ENCODE data around the gene PNPLA2.

Gene PNPLA2

DNA sequence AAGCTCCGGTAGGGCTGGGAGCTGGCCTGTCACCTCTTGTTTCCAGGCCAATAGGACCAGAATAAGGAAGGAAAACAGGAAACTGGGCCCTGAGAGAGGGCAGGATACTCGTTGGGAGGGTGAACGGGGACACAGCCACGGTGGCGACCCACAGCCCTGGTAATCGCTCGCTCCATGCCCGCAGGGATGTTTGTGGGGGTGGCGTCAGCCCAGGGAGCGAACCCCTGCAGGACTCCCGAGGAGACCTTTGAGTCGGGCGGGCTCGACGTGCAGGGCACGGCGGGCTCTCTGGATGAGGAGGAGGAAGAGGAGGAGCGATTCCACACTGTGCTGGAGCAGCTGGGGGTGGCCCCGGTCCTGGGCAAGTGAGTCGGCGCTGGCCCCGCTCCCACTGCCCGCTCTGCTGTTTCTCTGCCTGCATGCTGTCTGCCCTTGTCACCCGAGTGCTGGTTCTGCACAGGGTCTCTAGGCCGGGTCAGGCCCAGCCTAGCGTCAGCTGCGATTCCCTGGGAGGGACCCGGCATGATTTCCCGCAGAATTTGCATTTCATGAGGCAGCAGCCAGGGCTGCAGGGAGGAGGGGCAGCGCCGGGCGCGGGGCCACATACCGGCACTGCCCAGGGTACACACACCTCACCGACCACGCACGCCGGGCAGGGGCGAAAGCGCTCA is 10.6 kb downstream of the PNPLA2 start:
- peak in 3 of 56 donors; percentile 19 to 32 (median 29) for DNase-seq

DNA sequence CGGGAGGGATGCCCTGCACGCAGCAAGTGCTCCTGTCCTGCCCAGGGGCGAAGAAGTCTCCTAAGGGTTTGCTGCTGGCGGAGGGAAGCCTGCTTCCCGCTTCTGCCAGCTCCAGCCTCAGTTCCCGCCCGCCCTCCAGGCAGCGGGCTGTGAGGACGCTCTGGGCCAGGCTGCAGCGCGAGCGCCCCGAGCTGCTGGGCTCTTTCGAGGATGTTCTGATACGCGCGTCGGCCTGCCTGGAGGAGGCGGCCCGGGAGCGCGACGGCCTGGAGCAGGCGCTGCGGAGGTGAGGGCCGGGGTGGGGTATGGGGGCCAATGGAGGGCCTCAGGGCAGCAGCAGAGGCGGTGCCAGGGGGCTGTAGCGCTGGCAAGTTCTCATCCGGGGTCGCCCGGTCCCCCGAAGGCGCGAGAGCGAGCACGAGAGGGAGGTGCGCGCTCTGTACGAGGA is 11.2 kb downstream of the PNPLA2 start:
- DNase-seq, result no peak

DNA sequence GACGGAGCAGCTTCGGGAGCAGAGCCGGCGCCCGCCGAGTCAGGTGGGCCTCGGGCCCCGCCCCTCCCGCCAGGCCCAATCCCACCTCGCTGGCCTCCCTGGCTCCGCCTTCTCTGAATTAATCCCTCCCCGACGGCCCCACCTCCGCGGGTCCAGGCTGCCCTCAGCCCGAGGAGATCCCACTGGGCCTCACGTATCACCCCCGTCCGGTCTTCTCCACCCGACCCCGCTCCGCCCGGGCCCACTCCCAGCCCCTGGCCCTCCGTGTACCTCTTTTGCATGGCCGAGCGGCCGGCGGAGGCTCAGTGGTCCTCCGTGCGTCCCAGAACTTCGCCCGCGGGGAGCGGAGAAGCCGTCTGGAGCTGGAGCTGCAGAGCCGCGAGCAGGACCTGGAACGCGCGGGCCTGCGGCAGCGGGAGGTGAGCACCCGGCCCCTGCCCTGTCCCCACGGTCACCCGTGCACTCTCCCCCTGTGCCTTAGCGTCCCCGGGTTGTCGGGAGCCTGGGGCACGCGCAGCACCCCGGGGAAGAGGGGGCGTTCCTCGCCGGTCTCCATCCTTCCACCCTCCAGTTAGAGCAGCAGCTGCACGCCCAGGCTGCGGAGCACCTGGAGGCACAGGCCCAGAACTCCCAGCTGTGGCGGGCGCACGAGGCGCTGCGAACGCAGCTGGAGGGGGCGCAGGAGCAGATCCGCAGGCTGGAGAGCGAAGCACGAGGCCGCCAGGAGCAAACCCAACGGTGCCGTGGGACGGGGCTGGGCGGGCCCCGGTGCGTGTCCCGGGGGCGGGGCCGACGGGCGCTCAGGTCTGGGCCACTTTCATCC is 11.8 kb downstream of the PNPLA2 start:
- DNase-seq, result peak in 10 of 56 donors; percentile 24 to 51 (median 40)

DNA sequence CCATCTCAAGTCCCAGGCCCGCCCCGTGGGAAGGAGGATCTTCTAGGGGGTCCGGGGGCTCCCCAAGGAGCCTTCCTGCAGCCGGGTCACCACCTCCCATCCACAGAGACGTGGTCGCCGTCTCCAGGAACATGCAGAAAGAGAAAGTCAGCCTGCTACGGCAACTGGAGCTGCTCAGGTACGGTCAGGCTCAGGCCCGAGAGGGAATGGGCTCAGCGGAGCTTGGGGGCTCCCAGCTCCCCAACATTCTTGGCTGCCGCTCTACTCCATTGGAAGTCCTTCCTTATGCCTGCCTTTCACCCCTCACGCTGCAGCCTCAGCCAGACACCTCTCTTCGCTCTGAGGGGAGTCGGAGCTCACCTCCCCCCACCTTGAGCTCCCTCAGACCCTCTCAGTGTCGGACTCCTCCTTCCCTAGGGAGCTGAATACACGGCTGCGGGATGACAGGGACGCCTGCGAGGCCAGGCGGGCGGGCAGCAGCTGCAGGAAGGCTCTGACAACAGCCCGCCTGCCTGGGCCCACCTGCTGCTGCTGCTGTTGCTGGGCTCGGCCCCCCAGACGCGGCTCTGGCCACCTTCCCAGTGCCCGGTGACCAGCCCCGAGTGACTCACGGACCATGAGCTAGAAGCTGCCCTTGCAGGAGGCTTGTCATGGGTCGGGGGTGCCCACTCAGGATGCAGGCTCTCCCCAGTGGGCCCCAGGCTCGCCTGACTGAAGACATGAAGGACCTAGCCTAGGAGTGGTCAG is 12.6 kb downstream of the PNPLA2 start:
- no peak for DNase-seq

DNA sequence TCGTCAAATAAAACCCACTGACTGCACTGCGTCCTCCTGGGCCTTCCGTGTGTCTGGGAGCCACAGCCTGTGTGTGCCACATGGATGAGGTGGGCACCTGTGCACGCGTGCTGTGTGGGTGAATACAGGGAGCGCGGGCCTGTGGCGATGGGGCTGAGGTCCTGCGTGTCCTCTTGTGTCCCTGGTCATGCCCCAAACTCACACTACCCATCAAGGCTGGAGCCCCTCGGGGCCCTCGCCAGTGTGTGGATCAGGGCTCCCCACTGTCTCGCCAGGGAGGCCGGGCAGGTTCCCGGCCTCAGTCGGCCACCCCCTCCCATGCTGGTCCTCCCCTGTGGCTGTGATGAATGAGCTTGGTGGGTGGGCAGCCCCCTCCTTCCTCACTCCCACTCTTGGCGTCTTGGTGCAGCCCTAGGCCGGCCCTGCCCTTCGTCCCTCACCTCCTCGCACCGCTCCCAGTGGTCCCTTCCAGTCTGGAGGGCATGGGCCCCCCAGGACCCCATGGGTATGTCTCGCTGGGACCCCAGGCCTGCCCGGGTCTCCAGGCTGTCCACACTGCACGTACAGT is 13.3 kb downstream of the PNPLA2 start:
- DNase-seq, result no peak

DNA sequence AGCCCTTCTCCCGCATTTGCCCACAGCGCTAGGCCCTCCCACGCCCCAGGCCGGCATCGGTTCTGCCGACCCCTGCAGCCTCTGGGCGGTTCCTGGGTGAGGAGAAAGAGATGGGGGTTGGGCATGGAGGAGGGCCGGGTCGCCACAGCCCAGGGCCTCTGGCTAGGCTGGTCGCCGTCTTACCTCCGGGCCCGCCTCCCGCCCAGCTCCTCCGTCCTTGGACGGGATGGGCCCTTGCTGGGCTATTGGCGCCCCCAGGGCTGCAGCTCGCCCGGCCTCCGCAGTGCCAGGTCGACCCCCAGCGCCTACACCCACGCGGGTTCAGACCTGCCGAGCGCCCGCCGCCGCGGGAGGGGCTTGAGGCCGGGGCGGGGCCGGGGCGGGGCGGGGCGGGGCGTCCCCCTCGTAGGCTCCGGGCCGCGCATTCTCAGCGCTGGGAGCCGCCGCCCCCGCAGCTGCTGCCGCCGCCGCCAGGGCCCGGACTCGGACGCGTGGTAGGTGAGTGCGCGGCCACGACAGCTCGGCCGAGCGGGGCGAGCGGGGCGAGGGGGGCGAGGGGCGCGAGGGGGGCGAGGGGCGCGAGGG is 13.9 kb downstream of the PNPLA2 start, which contains the start of gene CD151:
Gene CD151 (plus strand): TSS at position 424 of the 585 bp plus-strand sequence. CDS start 3,118 bp downstream, outside the sequence.
- peak in 3 of 56 donors; percentile 13 to 33 (median 30) for DNase-seq

DNA sequence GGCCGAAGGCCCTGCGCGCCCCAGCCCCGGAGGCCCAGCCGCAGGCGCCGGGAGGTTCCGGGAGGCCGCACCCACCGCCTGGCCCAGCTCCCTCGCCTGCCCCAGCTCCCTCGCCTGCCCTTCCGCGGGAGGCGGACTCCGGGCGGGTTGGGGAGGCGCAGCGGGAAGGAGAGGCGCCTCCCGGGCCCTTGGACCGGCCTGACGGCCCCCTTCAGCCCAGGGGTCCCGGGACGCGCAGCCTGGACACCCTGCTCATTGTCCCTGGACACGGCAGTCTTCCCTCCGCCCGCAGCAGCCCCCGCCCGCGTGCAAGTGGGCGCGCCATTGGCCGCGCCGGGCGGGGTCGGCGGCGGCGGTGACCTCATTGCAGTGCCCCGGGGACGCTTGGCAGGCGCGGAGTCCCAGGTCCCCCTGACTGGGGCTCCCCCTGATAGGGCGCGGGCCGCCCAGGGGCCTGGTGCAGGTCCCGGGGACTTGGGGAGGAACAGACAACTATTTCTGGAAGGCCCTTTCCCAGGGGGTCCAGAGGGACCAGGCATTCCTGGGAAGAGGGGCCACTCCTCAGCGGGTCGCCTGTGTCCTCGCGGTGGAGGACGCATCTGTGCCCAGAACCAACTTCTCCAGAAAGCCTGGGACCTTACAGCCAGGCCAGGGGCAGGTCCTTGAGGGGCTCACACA is 14.5 kb downstream of the PNPLA2 start:
- no peak for DNase-seq

DNA sequence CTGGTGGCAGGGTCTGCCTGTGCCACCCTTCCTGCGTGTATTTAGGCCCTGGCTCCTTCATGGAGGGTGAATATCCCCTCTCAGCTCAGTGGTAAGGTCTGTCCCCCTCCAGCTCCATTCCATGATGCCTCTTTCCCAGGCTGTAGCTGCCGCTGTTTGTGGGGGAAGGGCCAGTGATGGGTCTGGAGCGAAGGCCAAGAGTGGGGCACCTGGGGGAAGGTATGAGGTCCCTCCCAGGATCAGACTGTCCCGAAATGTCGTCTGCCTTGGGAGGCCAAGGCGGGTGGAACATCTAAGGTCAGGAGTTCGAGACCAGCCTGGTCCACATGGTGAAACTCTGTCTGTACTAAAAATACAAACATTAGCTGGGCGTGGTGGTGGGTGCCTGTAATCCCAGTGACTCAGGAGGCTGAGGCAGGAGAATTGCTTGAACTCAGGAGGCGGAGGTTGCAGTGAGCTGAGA is 15.2 kb downstream of the PNPLA2 start:
- DNase-seq, result no peak

DNA sequence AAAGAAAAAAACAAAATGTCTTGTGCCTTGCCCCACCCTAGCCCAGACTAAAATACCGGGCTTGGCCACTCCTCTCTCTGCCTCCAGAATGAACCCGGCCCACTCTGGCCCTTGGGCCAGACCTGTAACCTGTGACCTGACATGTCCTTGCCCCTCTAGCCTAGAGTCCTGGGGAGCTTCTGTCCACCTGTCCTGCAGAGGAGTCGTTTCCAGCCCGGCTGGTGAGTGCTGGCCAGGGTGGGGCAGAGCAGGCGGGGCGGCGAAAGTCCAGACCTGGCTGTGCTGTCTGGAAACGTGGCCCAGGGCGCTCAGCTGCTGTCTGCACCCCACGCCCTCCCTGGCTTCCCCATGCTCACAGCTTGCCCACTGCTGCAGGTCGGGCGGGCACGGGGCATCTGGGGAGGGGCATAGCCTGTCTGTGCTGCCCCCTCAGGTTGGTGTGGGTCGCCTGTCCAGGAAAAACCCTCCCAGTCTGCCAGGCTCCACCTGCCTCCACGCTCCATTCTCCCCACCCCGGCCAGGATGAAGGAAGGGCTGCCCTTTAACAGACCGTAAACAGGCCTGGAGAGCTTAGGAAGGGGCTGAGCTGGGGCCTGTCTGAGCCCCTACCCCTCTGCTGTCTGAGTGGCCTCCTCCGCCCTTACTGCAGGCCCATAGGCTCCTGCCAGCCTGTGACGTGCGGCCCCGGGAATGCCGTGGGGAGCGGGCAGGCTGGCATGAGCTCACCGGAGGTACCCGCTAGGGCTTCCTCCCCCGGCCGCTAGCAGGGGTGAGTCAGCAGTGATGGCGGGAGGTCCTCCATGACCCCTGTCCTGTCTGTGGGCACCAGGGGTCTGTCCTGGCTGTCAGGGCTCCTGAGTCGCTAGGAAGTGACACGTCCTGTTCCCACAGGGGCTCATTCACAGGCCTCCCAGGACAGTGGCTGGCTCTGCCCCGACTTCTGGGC is 15.9 kb downstream of the PNPLA2 start:
- DNase-seq, result peak in 11 of 56 donors; percentile 32 to 61 (median 48)

DNA sequence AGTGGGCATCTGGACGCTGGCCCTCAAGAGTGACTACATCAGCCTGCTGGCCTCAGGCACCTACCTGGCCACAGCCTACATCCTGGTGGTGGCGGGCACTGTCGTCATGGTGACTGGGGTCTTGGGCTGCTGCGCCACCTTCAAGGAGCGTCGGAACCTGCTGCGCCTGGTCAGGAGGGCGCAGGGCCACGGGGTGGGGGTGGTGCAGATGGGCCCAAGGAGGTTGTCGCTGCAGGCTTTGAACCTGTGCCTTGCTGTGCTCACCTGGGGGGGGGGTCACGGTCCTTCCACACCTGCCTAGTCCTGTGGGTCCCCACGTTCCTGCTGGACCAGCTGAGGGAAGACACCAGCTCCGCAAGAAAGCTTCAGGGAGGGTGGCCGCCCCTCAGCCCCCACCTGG is 17.6 kb downstream of the PNPLA2 start:
- DNase-seq, result no peak

DNA sequence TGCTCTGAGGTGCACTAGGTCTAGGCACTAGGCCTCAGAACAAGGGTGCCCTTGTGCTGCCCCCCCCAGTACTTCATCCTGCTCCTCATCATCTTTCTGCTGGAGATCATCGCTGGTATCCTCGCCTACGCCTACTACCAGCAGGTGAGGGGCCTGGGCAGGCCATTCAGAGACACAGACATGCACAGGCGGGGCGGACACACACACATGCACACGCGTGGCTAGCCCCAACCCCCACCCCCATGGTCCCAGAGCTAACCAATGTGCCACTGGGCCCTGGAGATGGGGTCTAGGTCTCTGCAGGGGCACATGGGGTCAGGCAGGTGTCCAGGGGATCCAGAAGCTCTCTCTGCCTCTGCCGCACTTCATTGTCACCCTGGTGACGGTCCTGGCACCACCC is 18.0 kb downstream of the PNPLA2 start:
- DNase-seq, result no peak

DNA sequence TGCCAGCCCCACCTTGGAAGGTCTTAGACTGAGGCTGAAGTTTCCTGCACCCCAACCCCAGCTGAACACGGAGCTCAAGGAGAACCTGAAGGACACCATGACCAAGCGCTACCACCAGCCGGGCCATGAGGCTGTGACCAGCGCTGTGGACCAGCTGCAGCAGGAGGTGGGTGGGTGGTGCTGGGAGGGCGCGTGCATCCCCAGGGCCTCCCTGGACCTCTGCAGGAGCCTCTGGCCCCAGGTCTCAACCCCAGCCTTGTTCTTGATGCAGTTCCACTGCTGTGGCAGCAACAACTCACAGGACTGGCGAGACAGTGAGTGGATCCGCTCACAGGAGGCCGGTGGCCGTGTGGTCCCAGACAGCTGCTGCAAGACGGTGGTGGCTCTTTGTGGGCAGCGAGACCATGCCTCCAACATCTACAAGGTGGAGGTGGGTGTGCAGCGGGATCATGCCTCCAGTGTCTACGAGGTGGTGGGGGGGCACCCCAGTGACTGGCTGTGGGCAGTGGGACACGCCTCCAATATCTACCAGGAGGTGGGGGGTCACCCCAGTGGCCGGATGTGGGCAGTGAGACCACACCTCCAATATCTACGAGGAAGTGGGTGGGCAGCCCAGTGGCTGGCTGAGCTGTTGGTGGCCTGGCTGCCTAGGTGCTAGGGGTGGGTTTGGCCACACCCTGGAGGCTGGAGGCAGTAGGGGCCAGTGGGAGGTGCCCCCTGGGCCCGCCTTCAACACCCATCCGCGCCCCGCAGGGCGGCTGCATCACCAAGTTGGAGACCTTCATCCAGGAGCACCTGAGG is 18.7 kb downstream of the PNPLA2 start:
- DNase-seq, result no peak

DNA sequence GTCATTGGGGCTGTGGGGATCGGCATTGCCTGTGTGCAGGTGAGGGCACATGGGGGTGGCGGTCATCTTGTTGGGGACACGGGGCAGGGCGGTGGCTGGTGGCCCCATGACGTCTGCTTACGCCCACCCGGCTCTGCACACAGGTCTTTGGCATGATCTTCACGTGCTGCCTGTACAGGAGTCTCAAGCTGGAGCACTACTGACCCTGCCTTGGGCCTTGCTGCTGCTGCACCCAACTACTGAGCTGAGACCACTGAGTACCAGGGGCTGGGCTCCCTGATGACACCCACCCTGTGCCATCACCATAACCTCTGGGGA is 19.2 kb downstream of the PNPLA2 start:
- no peak for DNase-seq

DNA sequence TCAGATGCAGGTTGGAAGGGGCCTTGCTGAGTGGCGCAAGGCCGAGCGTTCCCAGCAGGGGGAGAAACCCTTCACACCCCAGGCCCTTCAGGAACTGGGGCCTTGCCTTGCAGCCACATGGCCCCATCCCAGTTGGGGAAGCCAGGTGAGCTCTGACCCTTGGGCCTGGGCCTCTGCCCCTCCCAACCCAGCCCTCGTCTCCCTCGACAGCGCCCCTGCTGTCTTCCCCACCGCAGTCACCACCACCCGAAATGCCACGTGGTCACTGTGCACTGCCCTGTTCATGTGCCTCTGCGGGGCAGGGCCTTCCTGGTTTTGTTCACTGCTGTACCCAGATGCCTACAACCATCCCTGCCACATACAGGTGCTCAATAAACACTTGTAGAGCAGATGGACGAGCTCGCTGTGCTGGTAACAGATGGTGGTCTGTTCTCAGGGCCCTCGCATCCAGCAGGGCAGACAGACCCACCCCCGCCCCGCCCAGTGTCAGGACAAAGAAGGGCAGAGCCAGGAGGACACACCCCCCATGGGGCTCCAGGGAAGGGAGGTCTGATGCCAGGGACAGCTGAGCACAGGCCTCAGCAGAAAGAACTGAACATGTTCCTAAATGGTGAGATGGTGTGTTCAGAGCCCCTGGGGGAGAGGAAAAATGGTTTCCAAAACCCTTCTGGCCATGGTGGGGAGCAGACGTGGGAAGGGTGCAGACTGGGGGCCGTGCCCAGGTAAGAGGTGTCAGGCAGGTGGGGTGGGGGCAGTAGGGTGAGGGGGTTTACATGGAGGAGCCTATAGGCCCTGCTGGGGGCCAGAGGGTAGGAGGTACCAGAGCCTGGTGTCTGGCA is 19.9 kb downstream of the PNPLA2 start:
- no peak for DNase-seq

DNA sequence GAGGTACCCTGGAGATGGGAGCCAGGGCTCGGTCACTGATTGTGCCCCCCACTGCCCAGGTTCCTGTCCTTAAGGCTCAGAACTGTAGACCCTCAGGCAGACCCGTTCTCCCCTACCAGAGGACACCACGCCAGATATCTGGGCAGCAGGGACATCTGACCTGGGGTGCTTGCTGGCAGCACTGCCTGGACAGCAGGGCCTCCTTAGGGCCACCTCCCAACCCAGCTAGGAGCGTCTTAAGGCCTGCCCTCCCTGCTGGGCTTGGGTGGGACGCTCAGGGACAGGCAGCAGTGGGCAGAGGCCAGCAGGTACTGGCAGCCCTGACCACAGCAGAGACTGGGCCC is 20.5 kb downstream of the PNPLA2 start:
- no peak for DNase-seq

DNA sequence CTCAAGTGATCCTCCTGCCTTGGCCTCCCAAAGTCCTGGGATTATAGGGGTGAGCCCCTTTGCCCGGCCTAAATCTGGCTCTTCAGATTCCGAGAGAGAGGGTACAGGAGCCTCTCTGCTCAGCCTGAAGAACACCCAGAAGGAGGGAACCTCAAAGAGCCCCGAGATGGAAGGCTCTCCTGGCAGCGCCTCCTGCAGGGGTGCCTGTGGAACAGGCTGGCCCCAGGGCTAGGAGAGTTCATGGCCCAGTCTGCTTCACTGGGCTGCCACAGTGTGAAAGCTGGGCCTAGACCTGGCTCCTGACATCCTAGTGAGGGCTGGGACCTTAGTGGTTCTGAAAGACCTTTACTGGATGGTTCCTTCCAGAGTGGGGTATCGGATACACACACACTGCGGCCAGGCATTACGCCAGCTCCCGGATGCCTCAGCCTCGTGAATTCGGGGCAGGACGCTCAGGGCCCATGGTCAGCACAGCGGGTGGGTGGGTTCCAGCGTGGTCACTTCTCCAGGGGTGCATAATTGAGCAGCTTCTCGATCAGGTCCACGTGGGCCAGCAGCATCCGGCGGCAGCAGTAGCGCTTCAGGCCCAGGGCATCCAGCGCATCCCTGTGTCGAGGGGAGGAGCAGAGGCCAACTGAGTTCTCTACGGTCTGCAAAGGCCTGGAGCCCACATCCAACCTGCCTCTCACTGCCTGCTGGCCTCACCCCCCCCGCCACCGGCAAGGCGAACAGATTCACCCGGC is 21.3 kb downstream of the PNPLA2 start:
- DNase-seq, result no peak

DNA sequence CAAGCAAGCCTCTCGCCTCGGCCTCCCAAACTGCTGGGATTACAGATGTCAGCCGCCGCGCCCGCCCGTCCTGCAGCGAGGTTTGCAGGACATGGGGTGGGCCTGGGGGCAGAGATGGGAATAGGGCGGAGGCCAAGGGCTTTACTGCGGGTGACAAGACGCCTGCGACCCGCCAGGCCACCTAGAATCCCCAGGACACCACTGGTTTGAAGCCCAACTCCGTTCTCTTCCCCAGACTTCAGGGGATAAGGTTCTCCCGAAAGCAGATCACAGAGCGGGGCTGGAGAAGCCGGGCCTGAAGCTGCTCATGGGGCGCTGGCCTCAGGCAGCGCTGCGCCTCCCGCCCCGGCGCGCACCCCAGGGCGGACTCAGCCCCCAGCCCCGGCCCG is 23.3 kb downstream of the PNPLA2 start:
- DNase-seq, result no peak

Data from amygdala (tissue), 56 donors.